GM13976 (cell line): ENCODE results near the gene PPP1R12B.
"Not testable (repeated sequence)": the region's sequence is repeated elsewhere in the genome, so short reads cannot be mapped to it uniquely, and the experiment has no call there.

Experiments used
- DNase-seq: peaks from one replicate; pipeline ENCODE4 v3.0.0; 2012; ENCODE audit warnings: low spot score
- in situ Hi-C: fragments of 300-500 bp; cut with MboI; formaldehyde crosslinking; loops from one replicate; pipeline ENCODE4 v1.12.0; 2022; ENCODE audit warnings: low sequenced_read_pairs, mixed read lengths, inconsistent platforms; ENCODE audit not compliant: unreplicated experiment
- TF ChIP-seq, protein P1 (sequence below): IDR thresholded peaks from 2 replicates; pipeline ENCODE4 v1.5.1; 2012; ENCODE audit warnings: borderline replicate concordance, mild to moderate bottlenecking; ENCODE audit not compliant: insufficient read depth; ENCODE audit errors: extremely low read depth, missing control alignments, control extremely low read depth

PPP1R12B gene

DNA sequence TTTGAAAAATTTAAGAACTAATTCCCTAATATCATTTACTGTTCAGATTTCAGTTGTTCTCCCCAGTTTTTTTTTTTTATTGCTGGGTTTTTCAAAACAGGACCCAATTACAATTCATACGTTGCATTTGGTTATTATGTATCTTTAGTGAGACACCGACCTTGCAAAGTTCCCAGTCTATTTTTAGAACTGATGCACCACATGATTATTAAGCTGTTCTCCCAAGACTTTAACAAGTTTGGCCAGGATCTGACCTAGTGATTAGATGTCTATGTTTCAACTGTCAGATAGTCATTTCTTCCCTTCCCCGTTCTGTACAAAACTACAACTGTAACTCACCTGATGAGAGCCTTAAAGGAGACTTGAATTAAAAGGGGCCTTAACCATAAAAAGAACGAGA is 14.6 kb upstream of the PPP1R12B start:
- TF ChIP-seq, protein P1, sequence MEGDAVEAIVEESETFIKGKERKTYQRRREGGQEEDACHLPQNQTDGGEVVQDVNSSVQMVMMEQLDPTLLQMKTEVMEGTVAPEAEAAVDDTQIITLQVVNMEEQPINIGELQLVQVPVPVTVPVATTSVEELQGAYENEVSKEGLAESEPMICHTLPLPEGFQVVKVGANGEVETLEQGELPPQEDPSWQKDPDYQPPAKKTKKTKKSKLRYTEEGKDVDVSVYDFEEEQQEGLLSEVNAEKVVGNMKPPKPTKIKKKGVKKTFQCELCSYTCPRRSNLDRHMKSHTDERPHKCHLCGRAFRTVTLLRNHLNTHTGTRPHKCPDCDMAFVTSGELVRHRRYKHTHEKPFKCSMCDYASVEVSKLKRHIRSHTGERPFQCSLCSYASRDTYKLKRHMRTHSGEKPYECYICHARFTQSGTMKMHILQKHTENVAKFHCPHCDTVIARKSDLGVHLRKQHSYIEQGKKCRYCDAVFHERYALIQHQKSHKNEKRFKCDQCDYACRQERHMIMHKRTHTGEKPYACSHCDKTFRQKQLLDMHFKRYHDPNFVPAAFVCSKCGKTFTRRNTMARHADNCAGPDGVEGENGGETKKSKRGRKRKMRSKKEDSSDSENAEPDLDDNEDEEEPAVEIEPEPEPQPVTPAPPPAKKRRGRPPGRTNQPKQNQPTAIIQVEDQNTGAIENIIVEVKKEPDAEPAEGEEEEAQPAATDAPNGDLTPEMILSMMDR = no peak
- DNase-seq = no peak
- in situ Hi-C loops = no loop called here

DNA sequence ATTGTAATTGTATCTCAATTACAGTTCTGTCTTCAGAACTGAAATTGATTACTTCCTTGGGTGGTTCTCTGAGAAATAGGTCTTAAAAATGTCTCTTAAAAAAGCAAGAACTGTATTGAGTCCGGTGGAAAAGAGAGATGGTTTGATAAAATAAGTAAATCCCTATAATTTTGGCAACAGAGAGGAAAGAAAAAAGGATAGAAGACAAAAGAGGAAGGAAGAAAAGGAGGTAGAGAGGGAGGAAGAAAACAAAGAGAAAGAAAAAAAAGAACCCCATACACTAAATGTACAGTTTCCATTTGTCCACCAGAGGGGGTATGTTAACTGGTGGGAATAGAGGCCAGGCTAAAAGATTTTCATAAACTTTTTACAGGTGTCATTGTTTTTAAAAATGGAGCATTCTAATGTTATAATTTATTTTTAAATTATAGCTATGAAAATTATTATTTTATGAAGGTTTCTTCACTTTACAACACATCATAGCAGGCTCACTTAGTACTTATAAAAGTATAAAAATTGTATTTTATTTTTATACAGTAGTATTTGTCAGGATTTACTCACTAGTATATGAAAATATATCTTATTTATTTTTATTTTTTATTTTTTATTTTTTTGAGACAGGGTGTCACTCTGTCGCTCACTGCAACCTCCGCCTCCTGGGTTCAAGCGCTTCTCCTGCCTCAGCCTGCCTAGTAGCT is 4.7 kb upstream of the PPP1R12B start:
- in situ Hi-C loops = no loop called here
- TF ChIP-seq, protein P1 = peak; percentile 57
- DNase-seq = peak; percentile 45

DNA sequence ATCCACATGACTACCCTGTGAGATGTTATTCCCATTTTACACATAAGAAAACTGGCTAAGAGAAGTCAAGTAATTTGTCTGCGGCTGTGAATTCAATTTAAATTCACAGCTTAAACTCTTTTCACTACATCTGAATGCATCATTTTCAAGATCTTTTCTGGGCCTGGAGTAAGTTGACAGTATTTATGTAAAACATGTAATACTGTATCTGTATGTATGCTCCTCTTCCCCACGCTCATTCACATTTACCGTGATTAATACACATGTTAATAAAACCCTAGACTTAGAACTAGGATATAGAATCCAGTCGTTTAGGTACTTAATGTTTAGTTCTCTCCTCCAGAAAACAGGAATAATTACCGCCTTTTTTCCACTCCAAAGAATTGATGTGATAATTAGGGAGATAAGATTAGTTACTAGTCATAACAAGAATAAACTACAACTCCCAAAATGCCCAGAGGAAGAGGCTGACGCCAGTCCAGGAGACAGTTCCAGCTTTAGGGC is 442 bp upstream of the PPP1R12B start:
- DNase-seq = no peak
- in situ Hi-C loops = no loop called here
- TF ChIP-seq, protein P1 = no peak

DNA sequence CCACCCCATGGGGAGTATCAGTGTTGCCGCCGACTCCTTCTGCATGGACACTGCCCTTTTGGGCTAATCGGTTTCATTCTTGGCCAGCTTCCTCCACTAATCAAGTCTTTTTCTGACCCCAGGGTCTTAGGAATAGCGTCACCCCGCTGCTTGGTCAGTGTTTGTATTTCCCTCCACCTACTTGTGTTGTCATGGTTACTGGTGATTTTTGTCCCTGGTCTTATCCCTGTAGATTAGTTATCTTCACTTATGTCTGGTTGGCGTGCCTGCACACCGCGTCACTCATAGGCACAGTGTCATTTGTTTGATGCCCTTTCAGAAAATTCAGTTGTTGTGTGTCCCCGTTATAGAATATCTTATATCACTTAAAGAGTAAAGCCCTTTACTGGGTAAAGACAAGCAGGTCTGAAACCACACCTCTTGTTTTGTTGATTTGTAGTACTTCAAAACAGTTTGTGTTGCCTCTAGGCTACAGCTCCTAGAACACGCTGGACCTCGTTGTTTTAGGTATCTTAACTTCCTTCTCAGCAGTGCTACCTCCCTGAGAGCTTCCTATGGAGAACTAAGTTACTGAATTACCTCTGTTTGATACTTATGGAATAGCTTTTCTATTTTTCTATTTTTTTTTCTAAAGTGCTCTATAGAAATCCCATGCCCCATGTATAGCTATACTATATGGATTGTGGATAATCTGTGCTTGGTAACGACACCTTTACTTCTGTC is 868 bp downstream of the PPP1R12B start:
- in situ Hi-C loops = no loop called here
- peak; percentile 28 for DNase-seq
- TF ChIP-seq, protein P1 = no peak

DNA sequence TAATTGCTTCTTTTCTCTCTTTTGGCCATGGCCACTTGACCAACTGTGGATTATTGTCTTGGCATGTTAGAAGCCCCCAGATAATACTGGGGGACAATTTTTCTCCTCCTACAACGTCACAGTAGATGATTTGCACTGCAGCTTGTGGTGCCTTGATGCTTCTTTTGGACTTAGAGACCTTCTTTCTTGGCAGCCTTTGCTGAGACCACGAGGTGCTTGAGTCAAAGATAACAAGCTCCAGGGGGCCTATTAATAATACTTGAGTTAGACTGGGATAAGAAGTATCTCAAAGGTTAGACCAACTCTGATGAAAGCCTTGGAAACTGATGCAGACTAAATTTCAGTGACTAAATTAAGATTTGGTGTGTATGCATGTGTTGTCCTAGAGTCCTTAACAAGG is 3.2 kb downstream of the PPP1R12B start:
- in situ Hi-C loops = no loop called here

DNA sequence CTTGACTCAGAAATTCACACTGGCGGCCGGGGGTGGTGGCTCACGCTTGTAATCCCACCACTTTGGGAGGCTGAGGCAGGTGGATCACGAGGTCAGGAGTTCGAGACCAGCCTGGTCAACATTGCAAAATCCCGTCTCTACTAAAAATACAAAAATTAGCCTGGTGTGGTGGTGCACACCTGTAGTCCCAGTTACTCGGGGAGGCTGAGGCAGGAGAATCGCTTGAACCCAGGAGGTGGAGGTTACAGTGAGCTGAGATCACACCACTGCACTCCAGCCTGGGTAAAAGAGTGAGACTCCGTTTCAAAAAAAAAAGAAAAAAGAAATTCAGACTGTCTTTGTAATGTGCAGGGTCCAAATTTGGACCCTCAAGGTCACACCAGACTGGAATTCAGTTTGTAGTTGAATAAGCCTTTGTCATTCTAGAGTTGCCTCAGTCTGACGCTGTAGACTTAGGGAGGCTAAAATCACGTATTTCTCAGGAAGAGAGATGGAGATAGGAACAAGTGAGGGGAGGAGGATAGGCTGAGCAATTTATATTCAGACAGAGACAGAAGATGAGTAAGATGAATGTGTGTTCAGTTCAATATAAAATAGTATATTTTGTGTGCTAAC is 4.2 kb downstream of the PPP1R12B start:
- DNase-seq, in situ Hi-C loops: not testable (repeated sequence)

More for the DNA sequence above, 3.2 kb downstream of the PPP1R12B start:
- TF ChIP-seq, protein P1 = no peak
- DNase-seq = no peak
